Erythroblast (primary cell): Measurements from ENCODE around the gene CRYBG3.
"Not testable (repeated sequence)": the region's sequence is repeated elsewhere in the genome, so short reads cannot be mapped to it uniquely, and the experiment has no call there.

Experiments
- DNase-seq, 2 experiments: peaks; one replicate each; lab custom pipeline; 2025; lab: John Stamatoyannopoulos, UW
- GATA1 ChIP-seq: IDR thresholded peaks from 2 replicates; pipeline ENCODE4 v1.6.1; 2011; ENCODE audit warnings: low read depth, mild to moderate bottlenecking, control low read depth, low read length, moderate library complexity
- POLR2A ChIP-seq: IDR thresholded peaks from 2 replicates; pipeline ENCODE4 v1.6.1; 2011; ENCODE audit warnings: mild to moderate bottlenecking, low read length

The CRYBG3 gene

DNA sequence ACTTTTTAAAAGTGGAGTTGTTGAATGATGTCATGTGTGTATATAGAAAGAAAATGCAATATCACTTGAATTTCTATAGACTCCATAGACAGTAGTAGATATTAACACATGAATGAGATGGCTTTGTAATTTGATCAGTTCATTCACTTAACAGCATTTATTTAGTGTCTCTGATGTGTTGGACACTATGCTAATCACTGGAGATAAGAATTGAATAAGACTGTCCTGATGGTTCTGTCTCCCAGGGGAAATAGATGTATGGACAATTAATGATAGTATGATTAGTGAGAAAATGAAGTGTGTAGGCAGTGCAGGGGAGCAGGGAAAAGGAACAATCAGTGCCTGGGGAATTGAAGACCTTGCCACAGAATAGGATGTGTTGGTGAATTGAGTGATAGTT lies 77.5 kb downstream of the CRYBG3 start:
- DNase-seq = no peak
- TF ChIP-seq POLR2A (no peak), GATA1 (no peak)

DNA sequence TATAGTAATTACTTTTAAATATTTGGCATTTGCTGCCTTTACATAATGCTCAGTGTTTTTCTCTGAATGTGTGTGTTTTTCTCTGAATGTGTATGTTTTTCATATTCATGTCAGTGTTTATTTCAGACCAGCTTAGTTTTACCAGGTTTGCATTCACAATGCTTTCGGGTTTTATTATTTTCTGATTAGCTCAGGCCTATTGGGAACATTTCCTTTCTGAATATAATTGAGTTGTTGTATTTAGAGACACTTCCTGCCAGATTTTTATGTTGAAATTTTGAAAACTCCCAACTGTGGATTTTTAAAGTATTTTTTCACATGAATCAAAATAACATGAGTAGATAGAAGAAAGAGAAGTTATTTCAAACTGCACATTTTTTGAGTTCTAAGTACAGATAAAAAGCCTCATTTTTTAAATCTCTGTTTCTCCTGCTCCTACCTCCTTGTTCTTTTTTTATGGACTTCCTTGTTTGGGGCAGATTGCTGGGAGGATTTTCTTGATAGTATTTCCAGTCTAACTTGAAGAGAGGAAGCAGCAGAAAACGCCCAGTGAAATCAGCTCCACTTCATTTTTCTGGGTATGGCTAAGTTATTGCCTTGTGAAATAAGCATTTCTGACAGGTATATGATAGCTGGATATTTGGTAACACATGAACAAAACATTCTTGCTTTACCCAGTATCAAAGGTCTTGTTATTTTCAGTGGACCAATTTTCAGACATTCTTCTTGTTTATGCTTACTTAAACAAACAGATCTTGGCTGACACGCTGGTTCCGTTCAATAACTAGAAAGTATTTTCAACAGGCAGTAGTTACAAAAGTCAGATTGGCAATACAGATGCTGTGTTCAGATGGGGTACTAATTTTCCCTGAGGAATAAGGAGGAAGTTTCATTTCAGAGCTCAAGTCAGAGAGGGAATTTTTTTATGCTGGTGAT lies 79.8 kb downstream of the CRYBG3 start:
- DNase-seq = no peak

DNA sequence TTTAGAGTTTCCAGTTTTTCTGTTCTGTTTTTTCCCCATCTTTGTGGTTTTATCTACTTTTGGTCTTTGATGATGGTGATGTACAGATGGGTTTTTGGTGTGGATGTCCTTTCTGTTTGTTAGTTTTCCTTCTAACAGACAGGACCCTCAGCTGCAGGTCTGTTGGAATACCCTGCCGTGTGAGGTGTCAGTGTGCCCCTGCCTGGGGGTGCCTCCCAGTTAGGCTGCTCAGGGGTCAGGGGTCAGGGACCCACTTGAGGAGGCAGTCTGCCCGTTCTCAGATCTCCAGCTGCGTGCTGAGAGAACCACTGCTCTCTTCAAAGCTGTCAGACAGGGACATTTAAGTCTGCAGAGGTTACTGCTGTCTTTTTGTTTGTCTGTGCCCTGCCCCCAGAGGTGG lies 88.0 kb downstream of the CRYBG3 start:
- DNase-seq = not testable (repeated sequence)

More for the DNA sequence above, 79.8 kb downstream of the CRYBG3 start:
- TF ChIP-seq POLR2A (no peak), GATA1 (no peak)

DNA sequence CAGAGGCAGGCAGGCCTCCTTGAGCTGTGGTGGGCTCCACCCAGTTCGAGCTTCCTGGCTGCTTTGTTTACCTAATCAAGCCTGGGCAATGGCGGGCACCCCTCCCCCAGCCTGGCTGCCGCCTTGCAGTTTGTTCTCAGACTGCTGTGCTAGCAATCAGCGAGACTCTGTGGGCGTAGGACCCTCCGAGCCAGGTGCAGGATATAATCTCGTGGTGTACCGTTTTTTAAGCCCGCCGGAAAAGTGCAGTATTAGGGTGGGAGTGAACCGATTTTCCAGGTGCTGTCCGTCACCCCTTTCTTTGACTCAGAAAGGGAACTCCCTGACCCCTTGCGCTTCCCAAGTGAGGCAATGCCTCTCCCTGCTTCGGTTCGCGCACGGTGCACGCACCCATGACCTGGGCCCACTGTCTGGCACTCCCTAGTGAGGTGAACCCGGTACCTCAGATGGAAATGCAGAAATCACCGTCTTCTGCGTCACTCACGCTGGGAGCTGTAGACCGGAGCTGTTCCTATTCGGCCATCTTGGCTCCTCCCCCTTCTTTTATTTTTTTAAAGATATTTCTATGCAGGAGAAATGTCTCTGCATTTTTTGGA lies 88.5 kb downstream of the CRYBG3 start:
- DNase-seq = not testable (repeated sequence)

DNA sequence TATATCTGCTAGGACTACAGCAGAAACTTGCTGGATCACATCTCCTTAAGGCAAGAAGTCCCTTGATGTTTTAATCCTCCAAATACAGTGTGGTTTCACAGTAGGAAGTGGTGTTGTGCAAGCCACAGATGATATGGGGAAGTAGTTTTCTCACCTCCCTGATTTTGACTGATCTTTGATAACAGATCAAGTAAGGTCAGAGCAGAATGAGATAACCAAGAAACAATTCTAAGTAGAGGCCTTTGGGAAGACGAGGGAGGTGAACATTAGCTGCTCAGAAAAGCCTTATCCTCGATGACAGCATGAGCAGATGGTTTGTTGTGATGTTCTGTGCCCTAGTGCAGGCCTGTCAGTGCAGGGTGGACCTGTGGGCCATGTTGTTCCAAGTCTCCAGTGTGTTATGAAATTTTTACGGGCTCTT lies 89.1 kb downstream of the CRYBG3 start:
- TF ChIP-seq GATA1 (no peak), POLR2A (no peak)
- no peak for DNase-seq

DNA sequence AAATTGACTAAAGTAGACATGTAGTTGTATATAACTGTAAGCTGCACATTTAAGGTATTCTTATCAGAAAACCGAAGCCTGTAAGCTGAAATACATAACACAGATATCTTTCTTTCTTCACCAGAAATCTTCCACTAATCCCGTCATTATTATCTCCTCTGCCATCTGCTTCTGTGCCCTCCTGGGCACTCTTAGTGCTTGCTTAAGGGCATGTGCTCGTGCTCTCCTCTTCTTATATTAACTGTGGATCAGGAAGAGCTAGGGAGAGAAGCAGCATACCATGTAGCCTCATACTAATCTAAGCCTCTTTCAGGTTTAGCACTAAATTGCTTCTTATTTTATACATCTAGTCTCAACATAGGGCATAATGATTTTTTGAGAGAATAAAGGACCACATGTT lies 89.6 kb downstream of the CRYBG3 start:
- TF ChIP-seq POLR2A (no peak), GATA1 (no peak)
- DNase-seq = no peak

DNA sequence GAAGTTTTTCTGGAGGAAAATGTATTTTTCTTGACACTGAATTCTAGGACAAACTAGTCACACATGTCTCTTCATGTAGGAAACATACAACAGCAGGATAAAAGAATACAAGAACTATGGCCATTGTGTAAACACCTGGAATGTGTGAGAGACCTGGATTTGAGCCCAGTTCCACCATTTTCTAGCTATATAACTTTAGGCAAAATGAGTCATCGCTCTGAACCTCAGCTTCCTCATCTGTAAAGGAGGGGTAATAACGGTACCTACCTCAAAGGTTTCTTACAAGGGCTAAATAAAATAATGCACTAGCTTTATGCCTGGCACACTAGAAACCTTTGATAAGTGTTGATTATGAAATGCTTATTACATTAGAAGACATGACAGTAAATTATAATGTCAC lies 92.6 kb downstream of the CRYBG3 start:
- TF ChIP-seq GATA1 = no peak
- TF ChIP-seq POLR2A = no peak
- no peak for DNase-seq

DNA sequence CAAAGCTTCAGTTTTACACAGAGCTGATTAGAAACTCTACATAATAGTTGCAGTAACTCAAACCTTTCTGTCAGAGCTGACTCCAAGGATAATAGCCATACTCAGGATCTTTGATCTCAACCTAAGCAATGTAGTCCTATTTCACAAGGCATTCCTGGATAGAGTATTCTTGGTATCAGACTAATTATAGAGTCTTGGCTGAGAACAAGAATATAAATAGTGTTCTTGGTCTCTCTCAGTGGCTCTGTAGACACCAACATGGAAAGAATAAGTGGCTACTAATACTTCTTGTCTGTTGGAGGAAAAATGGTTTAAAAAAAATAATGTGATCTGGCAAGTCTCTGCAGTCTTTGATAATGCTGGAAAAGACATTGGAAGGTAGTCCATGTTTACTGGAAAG lies 94.8 kb downstream of the CRYBG3 start:
- no peak for TF ChIP-seq POLR2A
- no peak for TF ChIP-seq GATA1
- DNase-seq = no peak

DNA sequence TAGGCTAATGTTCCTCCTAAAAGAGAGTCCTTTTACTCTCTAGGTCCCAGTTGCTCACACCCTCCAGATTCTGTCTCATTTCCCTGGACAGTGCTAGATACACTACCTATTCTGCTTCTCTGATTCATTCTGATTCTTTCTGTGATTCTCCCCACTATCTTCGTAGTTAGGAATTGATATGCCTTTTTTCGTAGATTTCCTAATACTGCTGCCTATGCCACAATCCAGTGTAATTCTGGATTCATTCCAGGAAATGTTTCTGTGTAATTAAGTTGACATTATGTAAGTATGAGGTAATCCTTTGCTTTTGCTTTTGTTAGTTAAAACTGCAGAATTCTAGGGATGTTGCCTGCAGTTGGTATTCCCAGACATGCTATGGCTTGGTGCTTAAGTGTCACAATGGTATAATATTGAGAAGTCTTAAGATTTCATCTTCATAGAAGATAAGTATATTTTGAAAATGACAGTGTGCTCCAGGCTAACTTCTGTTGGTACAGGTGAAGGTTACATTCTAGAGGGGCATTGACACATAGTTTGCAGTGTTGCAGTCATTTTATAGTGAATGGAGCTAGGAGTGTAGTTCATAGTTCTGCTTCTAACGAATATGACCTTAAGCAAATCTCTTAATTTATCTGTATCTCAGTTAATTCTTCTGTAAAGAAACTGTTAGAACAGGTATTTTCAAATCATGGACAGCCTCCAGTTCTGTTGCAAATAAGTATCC lies 96.2 kb downstream of the CRYBG3 start:
- TF ChIP-seq POLR2A (no peak), GATA1 (no peak)
- no peak for DNase-seq

DNA sequence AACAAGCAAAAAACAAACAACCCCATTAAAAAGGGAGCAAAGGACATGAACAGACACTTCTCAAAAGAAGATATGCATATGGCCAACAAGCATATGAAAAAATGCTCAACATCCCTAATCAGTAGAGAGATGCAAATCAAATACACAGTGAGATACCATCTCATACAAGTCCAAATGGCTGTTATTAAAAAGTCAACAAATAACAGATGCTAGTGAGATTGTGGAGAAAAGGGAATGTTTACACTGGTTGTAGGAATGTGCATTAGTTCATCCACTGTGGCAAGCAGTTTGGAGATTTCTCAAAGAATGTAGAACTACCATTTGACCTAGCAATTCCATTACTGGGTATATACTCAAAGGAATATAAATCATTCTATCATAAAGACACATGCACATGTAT lies 105.9 kb downstream of the CRYBG3 start:
- TF ChIP-seq POLR2A = no peak
- TF ChIP-seq GATA1 = no peak
- no peak for DNase-seq

DNA sequence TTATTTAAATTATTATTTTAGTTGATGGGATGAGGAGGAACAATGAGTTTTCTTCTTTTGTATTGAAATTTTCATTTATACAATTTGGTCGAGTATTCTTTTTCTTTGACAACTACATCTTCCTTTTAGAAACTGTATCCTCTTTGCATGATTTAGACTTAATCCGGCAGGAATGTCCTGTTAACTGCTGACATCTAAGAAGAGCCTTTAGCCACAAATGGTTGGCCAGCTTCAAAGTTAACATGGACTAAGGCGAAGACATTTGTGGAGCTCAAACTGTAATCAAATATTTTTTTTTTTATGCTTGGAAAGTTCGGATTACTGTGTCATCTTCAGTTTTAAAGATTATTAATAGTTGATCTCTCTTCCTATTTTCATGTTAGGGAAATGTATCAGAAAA lies 107.2 kb downstream of the CRYBG3 start:
- DNase-seq = no peak
- TF ChIP-seq GATA1 (no peak), POLR2A (no peak)

DNA sequence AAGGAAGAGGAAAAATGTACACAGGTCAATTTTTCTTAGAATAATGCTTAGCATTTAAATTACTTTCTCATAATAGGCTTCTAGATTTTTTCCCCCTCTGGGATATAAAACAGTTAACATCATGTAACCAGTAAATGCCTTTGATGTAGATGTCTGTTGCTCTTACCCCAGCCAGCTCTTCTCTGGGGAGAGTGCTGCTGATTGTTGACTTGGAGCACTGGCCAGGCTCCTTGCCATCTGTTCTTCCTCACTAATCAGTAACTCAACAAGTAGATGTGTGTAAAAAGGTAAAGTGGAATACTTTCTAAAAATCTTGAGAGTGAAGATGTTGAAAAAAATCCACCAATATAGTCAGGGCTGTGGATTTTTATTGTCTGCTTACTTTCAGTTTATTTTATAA lies 108.2 kb downstream of the CRYBG3 start:
- DNase-seq = no peak
- TF ChIP-seq GATA1 (no peak), POLR2A (no peak)

DNA sequence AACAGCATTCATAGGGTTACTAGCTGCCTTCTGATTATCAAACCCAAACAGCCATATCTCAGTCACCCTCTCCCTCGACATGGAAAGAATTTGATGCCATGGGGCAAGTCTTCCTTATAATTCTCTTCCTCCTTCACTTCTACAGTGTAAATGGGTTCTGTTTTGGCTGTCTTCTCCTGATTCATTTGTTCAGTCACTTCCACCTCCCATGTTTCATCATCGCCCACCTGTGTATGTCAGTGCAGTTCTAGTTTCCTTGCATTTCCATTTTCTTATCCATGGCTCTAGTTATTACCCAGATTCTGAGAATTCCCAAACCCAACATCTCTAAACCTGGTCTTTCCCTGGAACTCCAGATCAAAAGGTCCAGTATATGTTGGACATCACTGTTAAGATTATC lies 109.4 kb downstream of the CRYBG3 start:
- no peak for TF ChIP-seq GATA1
- no peak for TF ChIP-seq POLR2A
- no peak for DNase-seq

DNA sequence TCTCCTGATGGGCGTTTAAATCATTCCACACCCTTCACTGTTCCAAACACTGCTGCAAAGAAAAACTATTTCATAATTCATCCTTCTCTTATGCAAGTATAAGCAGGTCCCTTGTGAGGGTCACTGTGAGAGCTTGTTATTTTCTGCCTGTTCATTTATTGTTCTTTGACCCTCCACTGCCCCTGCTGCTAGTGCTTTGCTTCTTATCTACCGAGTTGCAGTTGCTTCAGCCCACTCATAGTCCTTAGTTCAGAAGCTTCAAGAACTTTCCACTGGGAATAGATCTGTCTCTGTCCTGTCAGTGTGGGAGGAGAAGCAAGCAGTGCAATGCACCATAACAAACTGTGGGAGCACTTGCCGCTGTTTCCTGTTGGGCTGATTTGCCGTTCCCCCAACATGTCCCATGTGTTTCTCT lies 110.6 kb downstream of the CRYBG3 start:
- DNase-seq = no peak
- TF ChIP-seq POLR2A (no peak), GATA1 (no peak)
